K562 (cell line): Measurements from ENCODE around the gene SUMF1.

ENCODE experiments used
- FOXJ2 ChIP-seq: fragments of 200-800 bp; sonication (Bioruptor generic); IDR thresholded peaks from 2 replicates; pipeline ENCODE4 v1.6.1; 2016; ENCODE audit warnings: missing genetic modification characterization, missing compliant biosample characterization
- MXI1 ChIP-seq: IDR thresholded peaks from 2 replicates; pipeline ENCODE4 v1.6.1; 2011; ENCODE audit warnings: low read depth, mild to moderate bottlenecking, improper control_type of control experiment, low read length
- PKNOX1 ChIP-seq: fragments of 450-650 bp; IDR thresholded peaks from 2 replicates; pipeline ENCODE4 v1.6.1; 2016
- RAD21 ChIP-seq, 2 experiments: fragments of 250-450 bp in 1 of 2; fragments of 450-650 bp in 1 of 2; sonication (Bioruptor Pico) in 1 of 2; formaldehyde crosslinking in 1 of 2; IDR thresholded peaks in 1 of 2; conservative IDR thresholded peaks in 1 of 2; 2 replicates each; pipeline versions ENCODE4 v1.4.0 to v1.8.0; 2020 to 2022; ENCODE audit warnings: mild to moderate bottlenecking in 2 of 2, moderate library complexity in 1 of 2
- RAD51 ChIP-seq: fragments of 450-650 bp; IDR thresholded peaks from 2 replicates; pipeline ENCODE4 v1.7.1; 2016; ENCODE audit warnings: low read depth, mild to moderate bottlenecking, borderline replicate concordance
- TEAD4 ChIP-seq, 2 experiments: sonication (generic) in 1 of 2; formaldehyde crosslinking in 1 of 2; IDR thresholded peaks; 2 replicates each; pipeline versions ENCODE4 v1.6.1 to v1.8.0; 2012 to 2022; ENCODE audit warnings: borderline replicate concordance in 1 of 2, inconsistent platforms in 1 of 2, low read length in 1 of 2, mild to moderate bottlenecking in 1 of 2, missing genetic modification reagents in 1 of 2
- ZBTB49 ChIP-seq: sonication (generic); formaldehyde crosslinking; IDR thresholded peaks from 2 replicates; pipeline ENCODE4 v1.8.0; 2022; ENCODE audit warnings: missing genetic modification reagents, mild to moderate bottlenecking, borderline replicate concordance

GRCh38 chr3:4394567-4394966 lies 72.5 kb downstream of the SUMF1 start:
- TF ChIP-seq RAD51 (no peak), PKNOX1 (no peak), RAD21 (CRISPR knock-in tag; conservative IDR thresholded peaks at IDR 0.05 in 1 of 2, IDR thresholded peaks at IDR 0.05 in 1 of 2) (no peak), FOXJ2 (tag) (no peak), TEAD4 (IDR thresholded peaks at IDR 0.05; ENCODE audit: low read length) (no peak), TEAD4 (CRISPR knock-in tag; IDR thresholded peaks at IDR 0.05; ENCODE audit: borderline replicate concordance) (no peak), ZBTB49 (CRISPR knock-in tag) (no peak), MXI1 (no peak)
